Activated T-helper 1 cell treated with anti-CD3 and anti-CD28 coated beads, Interleukin-2, amount 50 U/mL, for 16 hours (primary cell): ENCODE measurements around the gene KCNK4.

ENCODE experiments used
- DNase-seq, 2 donors: peaks; one replicate each; pipeline ENCODE4 v3.0.0-alpha.2; 2020; ENCODE audit warnings: low read depth in 1 of 2, low spot score in 1 of 2

KCNK4 gene

DNA sequence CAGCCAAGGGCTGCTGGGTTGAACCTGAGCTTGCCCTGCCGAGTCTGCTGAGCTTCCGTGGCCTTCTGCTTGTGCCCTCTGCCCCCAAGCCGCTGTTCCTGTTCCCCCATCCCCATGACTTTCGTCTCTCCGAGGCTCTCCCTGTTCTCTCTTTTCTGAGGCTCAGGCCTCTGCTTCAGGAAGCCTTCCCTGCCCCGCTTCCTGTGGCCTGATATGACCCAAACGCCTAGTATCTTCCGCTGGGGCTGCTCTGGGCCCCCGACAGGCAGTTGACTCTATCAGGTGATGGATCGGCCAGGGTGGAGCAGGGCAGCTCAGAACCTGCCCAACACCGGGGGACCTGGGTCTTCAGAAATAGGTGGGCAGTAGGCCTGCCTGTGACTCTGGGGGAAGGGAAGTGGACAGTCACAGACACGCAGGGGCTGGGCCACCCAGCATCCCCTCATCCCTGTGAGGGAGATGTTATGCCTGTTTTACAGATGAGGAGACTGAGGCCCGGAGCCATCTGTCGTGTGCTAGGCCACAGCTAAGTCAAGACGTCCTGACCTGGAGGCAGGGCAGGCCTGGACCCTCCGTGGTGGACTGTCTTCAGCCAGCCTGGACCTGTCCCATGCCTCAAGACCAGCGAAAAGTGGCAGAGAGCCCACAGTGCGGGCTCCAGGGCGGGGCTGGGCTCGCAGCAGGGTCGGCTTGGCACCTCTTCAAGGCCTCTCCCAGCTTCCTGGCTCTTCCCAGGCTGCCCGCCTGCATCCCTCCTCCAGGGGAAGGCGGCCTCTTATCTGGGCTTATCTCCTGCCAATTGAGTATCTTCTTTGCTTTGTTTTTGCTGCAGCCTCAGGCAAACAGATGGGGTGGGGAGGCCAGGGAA is 22.8 kb upstream of the KCNK4 start:
- no peak for DNase-seq

DNA sequence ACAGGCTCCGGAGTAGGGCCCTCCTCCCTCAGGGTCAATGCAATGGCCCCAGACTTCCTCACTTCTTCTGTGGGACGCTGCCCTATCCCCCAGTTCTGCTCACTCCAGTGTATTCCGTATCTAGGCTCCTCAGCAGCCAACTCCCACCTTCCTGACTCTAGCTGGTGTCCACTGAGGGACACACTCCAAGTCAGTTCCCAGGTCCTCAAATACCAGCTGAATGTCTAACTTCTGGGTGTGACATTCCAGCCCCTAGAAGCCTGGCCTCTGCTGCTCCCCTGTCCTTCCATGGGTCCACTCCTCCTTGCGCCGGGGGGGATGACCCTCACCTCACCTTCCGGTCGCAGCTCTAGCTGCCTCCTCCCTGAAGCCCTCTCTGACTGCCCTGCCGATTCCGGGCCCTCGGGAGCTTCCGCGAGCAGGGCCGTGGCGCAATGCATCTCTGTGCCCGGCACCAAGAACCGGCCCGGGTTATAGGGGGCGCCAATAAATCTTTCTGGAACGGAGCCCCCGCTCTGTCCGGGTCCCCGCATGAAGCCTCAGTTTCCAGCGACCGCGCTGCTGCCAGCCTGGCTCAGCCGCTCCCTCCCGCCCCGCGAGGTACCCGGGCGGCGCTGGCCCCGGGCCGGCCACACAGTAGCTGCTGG is 22.1 kb upstream of the KCNK4 start:
- DNase-seq: no peak

DNA sequence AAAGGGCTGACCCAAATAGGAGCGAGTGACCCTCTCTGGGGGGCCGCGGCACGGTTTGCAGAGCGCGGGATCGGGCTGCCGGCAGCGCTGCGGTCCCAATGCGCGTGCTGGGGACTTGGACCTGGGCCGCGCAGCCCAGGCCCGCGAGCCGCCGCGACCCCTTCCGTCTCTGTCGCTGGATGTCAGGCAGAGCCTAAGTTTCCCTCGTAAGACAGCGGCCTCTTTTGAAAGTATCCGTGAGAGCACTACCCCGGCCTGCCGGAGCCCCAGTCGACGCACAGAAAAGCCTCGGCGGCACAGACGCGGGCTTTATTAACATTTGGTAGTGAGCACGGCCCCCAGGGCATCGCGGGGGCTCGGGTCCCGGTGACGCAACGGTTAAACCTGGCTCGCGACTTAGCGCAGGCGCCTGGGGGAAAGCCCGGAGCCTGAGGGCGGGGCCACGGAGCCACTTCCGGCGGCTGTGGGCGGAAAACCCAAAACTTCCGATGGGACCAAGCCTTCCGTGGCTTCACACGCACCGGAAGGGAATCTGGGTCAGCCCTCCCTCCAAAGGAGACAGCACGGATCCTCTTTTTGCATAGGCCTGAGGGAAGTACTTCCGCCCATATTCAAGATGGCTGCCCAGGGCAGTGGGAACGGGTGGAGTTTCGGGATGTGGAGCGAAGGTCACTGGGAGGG is 21.4 kb upstream of the KCNK4 start:
- DNase-seq: peak; percentile 95 to 97

- DNase-seq: no peak
Measured at GRCh38 chr11:64275031-64275800, 15.9 kb upstream of the KCNK4 start.

DNA sequence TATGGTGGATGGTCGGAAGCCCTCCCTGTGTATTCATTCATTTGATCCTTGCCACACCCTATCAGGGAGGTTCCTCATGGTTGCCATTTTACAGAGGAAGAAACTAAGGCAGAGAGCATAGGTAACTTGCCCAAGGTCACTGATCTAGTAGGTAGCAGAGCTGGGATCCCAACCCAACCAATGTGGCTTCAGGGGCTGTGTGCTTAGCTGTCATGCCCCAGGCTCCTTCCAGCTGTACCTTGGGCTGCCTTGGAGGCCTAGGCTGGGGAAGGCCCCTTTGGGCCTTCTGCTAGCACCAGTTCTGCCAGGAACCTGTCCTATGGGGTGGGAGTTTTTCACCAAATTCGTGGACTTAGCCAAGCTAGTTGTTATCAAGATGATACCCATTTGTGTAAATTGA is 15.3 kb upstream of the KCNK4 start:
- no peak for DNase-seq

DNA sequence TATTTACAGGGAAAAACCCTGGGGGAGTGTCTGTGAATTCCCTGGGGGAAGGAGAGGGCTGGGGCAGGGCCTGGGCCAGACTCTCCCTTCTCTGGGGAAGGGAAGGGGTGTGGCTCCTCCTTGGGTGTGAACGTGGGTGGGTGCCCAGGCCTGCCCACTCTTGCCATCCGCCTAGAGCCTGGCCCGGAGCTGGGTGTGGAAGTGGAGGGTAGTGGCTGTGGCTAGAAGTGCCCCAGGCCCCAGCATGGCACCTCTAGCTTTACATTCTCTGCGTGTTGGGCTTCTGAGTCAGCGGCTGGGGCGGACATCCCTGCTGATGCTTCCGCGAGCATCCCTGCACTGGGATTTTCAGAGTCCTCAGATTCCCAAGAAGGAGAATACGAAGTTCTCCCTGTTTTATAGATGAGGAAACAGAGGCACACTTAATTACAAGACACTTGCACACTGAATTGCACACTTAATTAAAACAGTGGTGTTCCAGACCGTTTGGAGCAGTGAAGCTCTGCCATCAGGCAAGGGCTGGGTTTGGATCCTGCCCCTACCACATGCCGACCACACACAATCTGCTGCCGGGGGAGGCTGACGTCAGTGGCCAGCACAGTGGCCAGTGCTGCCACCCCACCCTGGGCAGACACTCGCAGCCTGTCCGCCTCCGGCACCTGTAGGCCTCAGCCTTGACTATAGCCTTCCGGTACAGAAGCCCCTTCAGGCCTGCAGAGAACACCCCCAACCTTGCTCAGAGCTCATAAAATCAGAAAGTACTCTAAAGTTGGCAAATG is 14.3 kb upstream of the KCNK4 start:
- no peak for DNase-seq

DNA sequence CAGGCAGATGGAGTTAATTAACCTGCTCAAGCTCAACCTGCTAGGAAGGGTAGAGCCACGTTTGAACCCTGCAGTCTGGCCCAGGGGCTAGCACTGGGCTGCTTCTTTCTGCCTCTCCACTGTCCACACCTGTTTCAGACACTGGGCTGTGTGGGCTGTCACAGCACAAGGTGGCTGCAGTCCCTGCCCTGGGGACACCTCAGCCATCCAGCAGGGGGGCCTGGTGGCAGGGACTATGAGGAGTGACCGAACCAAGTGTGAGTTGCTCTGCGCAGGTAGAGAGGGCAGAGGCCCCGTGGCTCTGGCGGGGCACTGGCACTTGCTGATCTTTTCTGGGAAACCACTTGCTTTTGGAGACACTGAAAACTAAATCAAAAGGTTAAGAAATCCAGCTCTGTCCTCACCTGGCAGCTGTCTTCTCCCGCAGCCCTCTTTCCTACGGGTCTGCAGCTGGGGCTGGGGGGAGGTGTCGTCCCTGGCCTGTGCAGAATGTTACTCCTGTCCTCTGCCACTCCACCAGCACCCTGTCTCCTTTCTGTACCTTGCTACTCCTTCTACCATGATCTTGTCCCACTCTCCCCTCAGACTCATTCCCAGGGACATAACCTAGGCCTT is 12.4 kb upstream of the KCNK4 start:
- no peak for DNase-seq

DNA sequence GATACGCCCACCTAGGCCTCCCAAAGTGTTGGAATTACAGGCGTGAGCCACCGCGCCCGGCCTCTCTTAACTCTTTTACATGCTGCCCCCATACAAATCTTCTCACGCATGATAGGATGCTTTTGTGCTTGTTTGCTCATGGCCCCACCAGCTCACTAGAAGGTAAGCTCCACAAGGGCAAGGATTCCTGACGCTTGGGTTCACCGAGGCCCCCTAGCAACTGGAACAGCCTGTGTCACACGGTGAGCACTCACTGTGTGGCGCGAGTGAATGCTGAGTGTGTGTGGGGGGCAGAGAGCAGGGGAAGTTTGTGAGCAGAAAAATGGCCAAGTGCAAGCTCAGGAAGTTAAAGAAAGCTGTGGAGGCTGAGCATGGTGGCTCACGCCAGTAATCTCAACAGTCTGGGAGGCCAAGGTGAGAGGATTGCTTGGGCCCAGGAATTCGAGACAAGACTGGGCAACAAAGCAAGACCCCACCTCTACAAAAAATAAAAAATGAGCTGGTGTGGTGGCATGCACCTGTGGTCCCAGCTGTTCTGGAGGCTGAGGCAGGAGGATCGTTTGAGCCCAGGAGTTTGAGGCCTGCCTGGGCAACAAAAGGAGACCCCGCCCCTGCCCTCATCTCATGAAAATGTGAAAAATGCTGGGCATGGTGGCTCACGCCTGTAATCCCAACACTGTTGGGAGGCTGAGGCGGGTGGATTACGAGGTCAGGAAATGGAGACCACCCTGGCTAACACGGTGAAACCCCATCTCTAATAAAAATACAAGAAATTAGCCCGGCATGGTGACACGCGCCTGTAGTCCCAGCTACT is 8.9 kb upstream of the KCNK4 start:
- DNase-seq: no peak

GRCh38 chr11:64283092-64283491 is 8.0 kb upstream of the KCNK4 start:
- DNase-seq: no peak

- peak; percentile 80 to 87 for DNase-seq
Measured at GRCh38 chr11:64284048-64284961, 6.8 kb upstream of the KCNK4 start, which contains the start of gene BAD. Gene BAD (minus strand): TSS chr11:64284665. CDS start chr11:64284368, 297 bp downstream.

GRCh38 chr11:64284962-64285884 is 5.9 kb upstream of the KCNK4 start, which contains the start of gene GPR137:
Gene GPR137 (plus strand): TSS chr11:64285848. CDS start chr11:64286525, 677 bp downstream.
- peak; percentile 86 to 88 for DNase-seq

DNA sequence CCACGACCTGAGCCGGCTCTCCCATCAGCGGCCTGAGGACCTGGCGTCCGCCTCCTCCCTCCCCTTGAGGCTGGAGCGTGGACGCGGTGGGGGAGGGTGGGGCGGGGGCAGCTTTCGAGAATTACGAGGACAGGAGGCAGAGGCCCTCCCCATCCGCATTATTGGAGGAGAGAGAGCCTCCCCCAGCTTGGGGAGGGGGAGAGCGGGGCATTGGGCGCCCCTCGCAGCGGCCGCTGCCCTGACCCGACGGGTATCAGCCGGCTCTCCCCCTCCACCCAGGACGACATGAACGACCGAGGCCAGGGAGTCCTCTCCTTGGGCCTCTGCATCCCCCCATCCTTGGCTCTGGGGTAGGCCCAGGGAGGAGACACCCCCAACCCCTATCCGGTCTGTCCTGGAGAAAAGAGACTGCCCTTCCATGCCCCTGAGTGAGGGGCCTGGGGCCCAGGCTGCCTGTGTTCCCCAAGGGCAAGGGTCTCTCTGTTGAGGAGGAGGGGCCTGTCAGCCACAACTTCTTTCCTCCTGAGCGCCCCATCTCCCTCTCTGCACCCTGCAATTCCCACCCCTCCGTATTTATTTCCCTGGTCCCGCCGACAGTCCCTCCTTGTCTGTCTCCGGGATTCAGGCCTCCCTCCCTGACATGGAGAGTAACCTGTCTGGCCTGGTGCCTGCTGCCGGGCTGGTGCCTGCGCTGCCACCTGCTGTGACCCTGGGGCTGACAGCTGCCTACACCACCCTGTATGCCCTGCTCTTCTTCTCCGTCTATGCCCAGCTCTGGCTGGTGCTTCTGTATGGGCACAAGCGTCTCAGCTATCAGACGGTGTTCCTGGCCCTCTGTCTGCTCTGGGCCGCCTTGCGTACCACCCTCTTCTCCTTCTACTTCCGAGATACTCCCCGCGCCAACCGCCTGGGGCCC is 5.0 kb upstream of the KCNK4 start:
- no peak for DNase-seq

DNA sequence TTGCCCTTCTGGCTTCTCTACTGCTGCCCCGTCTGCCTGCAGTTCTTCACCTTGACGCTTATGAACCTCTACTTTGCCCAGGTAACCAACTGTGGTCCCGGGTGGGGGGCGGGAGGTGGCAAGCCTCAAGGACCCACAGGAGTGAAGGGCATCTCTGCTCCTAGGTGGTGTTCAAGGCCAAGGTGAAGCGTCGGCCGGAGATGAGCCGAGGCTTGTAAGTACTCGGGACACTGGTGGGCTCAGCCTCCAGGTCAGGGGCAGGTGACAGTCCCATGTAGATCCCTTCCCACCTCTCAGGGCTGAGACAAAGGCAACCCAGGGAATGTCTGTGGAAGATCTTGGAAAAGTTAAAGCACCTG is 4.3 kb upstream of the KCNK4 start:
- DNase-seq: no peak

DNA sequence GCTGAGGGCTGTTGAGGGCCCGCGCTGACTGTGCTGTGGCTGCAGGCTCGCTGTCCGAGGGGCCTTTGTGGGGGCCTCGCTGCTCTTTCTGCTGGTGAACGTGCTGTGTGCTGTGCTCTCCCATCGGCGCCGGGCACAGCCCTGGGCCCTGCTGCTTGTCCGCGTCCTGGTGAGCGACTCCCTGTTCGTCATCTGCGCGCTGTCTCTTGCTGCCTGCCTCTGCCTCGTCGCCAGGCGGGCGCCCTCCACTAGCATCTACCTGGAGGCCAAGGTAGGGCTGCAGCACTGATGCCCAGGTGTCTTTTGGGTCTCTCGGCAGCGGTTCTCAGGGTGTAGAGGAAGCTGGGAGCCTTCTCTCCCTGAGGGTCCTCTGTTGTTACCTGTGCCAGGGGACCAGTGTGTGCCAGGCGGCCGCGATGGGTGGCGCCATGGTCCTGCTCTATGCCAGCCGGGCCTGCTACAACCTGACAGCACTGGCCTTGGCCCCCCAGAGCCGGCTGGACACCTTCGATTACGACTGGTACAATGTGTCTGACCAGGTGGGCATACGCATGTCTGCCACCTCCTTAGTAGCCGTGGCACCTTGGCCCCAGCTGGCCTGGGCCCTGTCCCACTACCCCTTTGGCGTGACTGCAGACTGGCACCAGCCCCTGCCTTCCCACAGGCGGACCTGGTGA is 3.3 kb upstream of the KCNK4 start:
- no peak for DNase-seq

DNA sequence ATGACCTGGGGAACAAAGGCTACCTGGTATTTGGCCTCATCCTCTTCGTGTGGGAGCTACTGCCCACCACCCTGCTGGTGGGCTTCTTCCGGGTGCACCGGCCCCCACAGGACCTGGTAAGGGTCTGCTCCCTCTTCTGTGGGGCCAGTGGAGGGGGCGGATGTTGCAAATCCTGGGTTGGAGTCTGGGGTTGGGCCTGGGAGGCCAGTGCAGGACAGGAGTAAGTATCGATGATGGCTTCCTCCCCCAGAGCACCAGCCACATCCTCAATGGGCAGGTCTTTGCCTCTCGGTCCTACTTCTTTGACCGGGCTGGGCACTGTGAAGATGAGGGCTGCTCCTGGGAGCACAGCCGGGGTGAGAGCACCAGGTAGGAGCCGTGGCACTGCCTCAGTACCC is 2.8 kb upstream of the KCNK4 start:
- DNase-seq: no peak
